Measurements from ENCODE around the gene PLCH2.
A peak's percentile ranks its signal among the peaks of the same experiment; 100 is the strongest.
"Not testable (repeated sequence)": the region's sequence is repeated elsewhere in the genome, so short reads cannot be mapped to it uniquely, and the experiment has no call there.

The PLCH2 gene

GRCh38 chr1:2551544-2551943, 75.5 kb downstream of the PLCH2 start:
- not testable (repeated sequence) for FAIRE-seq; DNase-seq (ENCODE audit: extremely low spot score, insufficient read length, low read depth)

GRCh38 chr1:2552189-2552588, 76.1 kb downstream of the PLCH2 start:
- DNase-seq (ENCODE audit: extremely low spot score, insufficient read length, low read depth) (no peak), FAIRE-seq (no peak)

GRCh38 chr1:2553076-2553475, 77.0 kb downstream of the PLCH2 start:
- DNase-seq (ENCODE audit: extremely low spot score, insufficient read length, low read depth), result not testable (repeated sequence)
- peak; percentile 71 for FAIRE-seq

GRCh38 chr1:2553871-2554620, 78.0 kb downstream of the PLCH2 start:
- FAIRE-seq, result no peak
- DNase-seq (ENCODE audit: extremely low spot score, insufficient read length, low read depth), result no peak

- FAIRE-seq (peak; percentile 76), DNase-seq (ENCODE audit: extremely low spot score, insufficient read length, low read depth) (no peak)
Measured at GRCh38 chr1:2554621-2555387, 78.7 kb downstream of the PLCH2 start.
